Measurements from ENCODE around the gene CFAP100.

CFAP100 gene

GRCh38 chr3:126419151-126419703 lies 24.5 kb downstream of the CFAP100 start:
- no peak for TF ChIP-seq EZH2 (IDR thresholded peaks at IDR 0.05; ENCODE audit: borderline replicate concordance, low read length)
- TF ChIP-seq CTCF (IDR thresholded peaks at IDR 0.05; ENCODE audit: low read length): no peak
- no peak overlapping the region for H2AFZ ChIP-seq (ENCODE audit: low read length)
- no peak overlapping the region for H3K4me3 ChIP-seq (ENCODE audit: low read depth, low read length, poor library complexity, severe bottlenecking)
- H3K9me3 ChIP-seq (ENCODE audit: low read length): no peaks in the 10 kb centered on the region
- no peak overlapping the region for H3K9ac ChIP-seq (ENCODE audit: low read length)
- no peaks in the 10 kb centered on the region for H3K36me3 ChIP-seq (ENCODE audit: insufficient read depth, low read length)
- no peaks in the 10 kb centered on the region for H3K27me3 ChIP-seq (ENCODE audit: insufficient read depth, low read length)
- H4K20me1 ChIP-seq (ENCODE audit: insufficient read depth, low read length): no peaks in the 10 kb centered on the region
- H3K4me1 ChIP-seq (ENCODE audit: insufficient read depth, low read length, severe bottlenecking): no peaks in the 10 kb centered on the region
- H3K9me2 ChIP-seq (ENCODE audit: low read depth, low read length): no peaks in the 10 kb centered on the region
- H3K79me2 ChIP-seq (ENCODE audit: insufficient read depth, low read length): no peaks in the 10 kb centered on the region
- no peak overlapping the region for H3K4me2 ChIP-seq (ENCODE audit: low read length)
- no peaks in the 10 kb centered on the region for H3F3A ChIP-seq (ENCODE audit: insufficient read depth, low read length)
- no peak overlapping the region for H3K27ac ChIP-seq (ENCODE audit: low read depth, low read length, poor library complexity, severe bottlenecking)

GRCh38 chr3:126419886-126420786 lies 25.4 kb downstream of the CFAP100 start:
- H3K27me3 ChIP-seq (ENCODE audit: insufficient read depth, low read length): no peaks in the 10 kb centered on the region
- no peaks in the 10 kb centered on the region for H3K9me3 ChIP-seq (ENCODE audit: low read length)
- no peaks in the 10 kb centered on the region for H3K79me2 ChIP-seq (ENCODE audit: insufficient read depth, low read length)
- TF ChIP-seq CTCF (IDR thresholded peaks at IDR 0.05; ENCODE audit: low read length) (no peak), EZH2 (IDR thresholded peaks at IDR 0.05; ENCODE audit: borderline replicate concordance, low read length) (no peak)
- no peak overlapping the region for H3K4me2 ChIP-seq (ENCODE audit: low read length)
- no peaks in the 10 kb centered on the region for H3K9me2 ChIP-seq (ENCODE audit: low read depth, low read length)
- no peak overlapping the region for H3K27ac ChIP-seq (ENCODE audit: low read depth, low read length, poor library complexity, severe bottlenecking)
- no peaks in the 10 kb centered on the region for H3F3A ChIP-seq (ENCODE audit: insufficient read depth, low read length)
- no peak overlapping the region for H2AFZ ChIP-seq (ENCODE audit: low read length)
- no peaks in the 10 kb centered on the region for H3K36me3 ChIP-seq (ENCODE audit: insufficient read depth, low read length)
- no peaks in the 10 kb centered on the region for H3K4me1 ChIP-seq (ENCODE audit: insufficient read depth, low read length, severe bottlenecking)
- no peaks in the 10 kb centered on the region for H4K20me1 ChIP-seq (ENCODE audit: insufficient read depth, low read length)
- no peak overlapping the region for H3K4me3 ChIP-seq (ENCODE audit: low read depth, low read length, poor library complexity, severe bottlenecking)
- no peak overlapping the region for H3K9ac ChIP-seq (ENCODE audit: low read length)

GRCh38 chr3:126421573-126422119 lies 26.9 kb downstream of the CFAP100 start:
- Histone ChIP-seq H3K36me3 (ENCODE audit: insufficient read depth, low read length) (no peaks in the 10 kb centered on the region), H3K4me2 (ENCODE audit: low read length) (no peak overlapping the region), H3K9me3 (ENCODE audit: low read length) (no peaks in the 10 kb centered on the region), H4K20me1 (ENCODE audit: insufficient read depth, low read length) (no peaks in the 10 kb centered on the region), H2AFZ (ENCODE audit: low read length) (no peak overlapping the region), H3K27ac (ENCODE audit: low read depth, low read length, poor library complexity, severe bottlenecking) (no peak overlapping the region), H3F3A (ENCODE audit: insufficient read depth, low read length) (no peaks in the 10 kb centered on the region), H3K4me3 (ENCODE audit: low read depth, low read length, poor library complexity, severe bottlenecking) (no peak overlapping the region), H3K4me1 (ENCODE audit: insufficient read depth, low read length, severe bottlenecking) (no peaks in the 10 kb centered on the region), H3K9me2 (ENCODE audit: low read depth, low read length) (no peaks in the 10 kb centered on the region), H3K27me3 (ENCODE audit: insufficient read depth, low read length) (no peaks in the 10 kb centered on the region), H3K79me2 (ENCODE audit: insufficient read depth, low read length) (no peaks in the 10 kb centered on the region), H3K9ac (ENCODE audit: low read length) (no peak overlapping the region)
- TF ChIP-seq EZH2 (IDR thresholded peaks at IDR 0.05; ENCODE audit: borderline replicate concordance, low read length): no peak
- no peak for TF ChIP-seq CTCF (IDR thresholded peaks at IDR 0.05; ENCODE audit: low read length)

Measured in OCI-LY1 (cell line).